ENCODE data around the gene PDS5B. TPM values are rescaled to one million over a fixed set of nuclear protein-coding genes. Genes with fewer than 3 reads are reported as not detected.

PDS5B gene
- total RNA-seq (62.9 and 66.2 TPM in 2 replicates), polyA plus RNA-seq (6.6 and 11.2 TPM in 2 replicates), polyA minus RNA-seq (15.9 and 18.5 TPM in 2 replicates)
- 37.3 TPM for total RNA-seq (2013)

GRCh38 chr13:32586080-32586900 is at the start of gene PDS5B:
Gene PDS5B, plus strand, starts transcription at chr13:32586452. Its CDS starts 62,321 bp downstream, at chr13:32648773.
- Histone ChIP-seq H2AFZ (ENCODE audit: insufficient read depth, low read depth, low read length, poor library complexity, severe bottlenecking) (peak within 1 kb of the TSS; percentile 86), H3K79me2 (ENCODE audit: control insufficient read depth, insufficient read depth, low read length) (peaks cover 40% of the 10 kb centered on the region), H3K4me1 (ENCODE audit: control insufficient read depth in 2 of 2, insufficient read depth in 2 of 2, low read length in 2 of 2) (peaks cover 20 to 23% of the 10 kb centered on the region in 2 donors), H3K4me2 (replicated peaks; ENCODE audit: low read depth, low read length, poor library complexity, severe bottlenecking) (peak within 1 kb of the TSS; percentile 81), H3K9ac (ENCODE audit: low read length) (peak within 1 kb of the TSS; percentile 77), H4K20me1 (ENCODE audit: control insufficient read depth, insufficient read depth, low read length, poor library complexity, severe bottlenecking) (peaks cover 5% of the 10 kb centered on the region), H3K4me3 (ENCODE audit: control extremely low read depth in 1 of 5, extremely low read depth in 1 of 5, insufficient read depth in 1 of 5, low read depth in 2 of 5, low read length in 4 of 5) (peak within 1 kb of the TSS; percentile 72 to 96 (median 81)), H3K27me3 (replicated peaks in 1 of 4; ENCODE audit: control extremely low read depth in 1 of 4, control insufficient read depth in 3 of 4, insufficient read depth in 4 of 4, low read length in 3 of 4) (peaks cover 0 to 6% (median 0%) of the 10 kb centered on the region in 4 experiments), H3K9me3 (ENCODE audit: control extremely low read depth in 1 of 3, control insufficient read depth in 2 of 3, insufficient read depth in 1 of 3, low read length in 2 of 3) (no peaks in the 10 kb centered on the region), H3K27ac (ENCODE audit: low read length in 2 of 2) (peak within 1 kb of the TSS; percentile 69 to 83), H3K36me3 (replicated peaks in 1 of 2; ENCODE audit: control extremely low read depth in 1 of 2, control insufficient read depth in 1 of 2, extremely low read depth in 1 of 2, insufficient read depth in 2 of 2, low read length in 1 of 2) (no peaks in the 10 kb centered on the region)
- ATAC-seq (ENCODE audit: low read depth) (peak; percentile 85), DNase-seq (peak; percentile 97)
- Mint-ChIP-seq H3K27me3 (no peaks in the 10 kb centered on the region), H3K4me1 (peaks cover 39% of the 10 kb centered on the region), H3K4me3 (peak within 1 kb of the TSS; percentile 95), H3K9me3 (ENCODE audit: insufficient read depth) (no peaks in the 10 kb centered on the region), H3K27ac (peak within 1 kb of the TSS; percentile 91)
- ChIA-PET POLR2A (interaction anchor here (0.7 to 1.1 kb wide), 7 partner anchors 48 to 1138 kb away, joined by 3 to 6 read pairs (median 4); partner anchors contain the start of genes BRCA2, N4BP2L1, N4BP2L2 and ZAR1L), CTCF (interaction anchor here (0.6 to 5.8 kb wide), 23 partner anchors 11 to 676 kb away, joined by 3 to 81 read pairs (median 5); partner anchors contain the start of genes BRCA2, N4BP2L1, N4BP2L2 and ZAR1L)
- WGBS (ENCODE audit: insufficient coverage): under 1% methylated on average over 96 of the region's 97 CpGs
- intact Hi-C loops (cut with micrococcal nuclease): loop anchor here (1.0 kb wide), 6 partner anchors 48 to 271 kb away; partner anchors contain the start of genes BRCA2, N4BP2L1, N4BP2L2 and ZAR1L
- peak; percentile 81 for TF ChIP-seq CTCF (IDR thresholded peaks at IDR 0.05)
- no peak for TF ChIP-seq EZH2 (IDR thresholded peaks at IDR 0.05; ENCODE audit: borderline replicate concordance, insufficient read depth, low read depth, low read length, poor library complexity, severe bottlenecking)

All from B cell (primary cell).